ENCODE data around the gene IL1R1. TPM values are rescaled to one million over a fixed set of nuclear protein-coding genes. Genes with fewer than 3 reads are reported as not detected.

IL1R1 gene
- total RNA-seq, 1 experiment from 2014 or later = 0.39 TPM

DNA sequence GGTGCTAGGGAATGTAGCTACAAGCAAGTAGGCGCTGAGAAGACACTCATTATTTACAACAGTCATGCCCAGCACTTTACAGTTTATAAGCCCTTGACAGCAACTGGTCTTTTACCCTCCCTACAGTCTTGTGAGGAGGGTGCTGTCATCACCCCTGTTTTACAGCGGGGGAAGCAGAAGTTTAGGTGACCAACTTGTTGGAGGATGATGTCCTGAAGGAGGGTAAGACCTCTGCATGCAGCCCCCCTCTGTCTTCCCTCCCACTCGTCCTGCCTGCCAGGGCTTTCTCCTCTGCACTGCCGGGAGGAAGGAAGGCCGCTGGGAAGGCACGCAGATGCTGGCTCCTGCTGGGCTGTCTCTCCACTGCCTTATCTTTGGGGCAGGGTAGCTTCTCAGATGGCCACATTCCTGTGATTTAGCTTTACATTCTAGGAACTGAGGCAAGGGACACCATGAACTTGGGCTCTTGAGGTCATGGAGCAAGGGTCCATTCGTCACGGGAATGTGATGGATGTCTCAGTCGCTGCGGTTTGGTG is 972 bp downstream of the IL1R1 start:
- no CpG with 5 or more reads among the region's 10 CpGs for WGBS (ENCODE audit: extremely low coverage, insufficient read length, low lambda C conversion rate)
- H3K9me3 Mint-ChIP-seq = peaks cover 8 to 22% of the 10 kb centered on the region in 2 experiments
- no peak overlapping the region for H3K4me2 ChIP-seq (ENCODE audit: insufficient read depth, insufficient read length, low read length)
- DNase-seq = no peak
- H3T11ph ChIP-seq (ENCODE audit: low read length) = no peak overlapping the region
- no peaks in the 10 kb centered on the region for H3K4me1 ChIP-seq (ENCODE audit: insufficient read depth, low read length)
- no peak overlapping the region for H2BK15ac ChIP-seq (ENCODE audit: low read depth, low read length)
- no peak overlapping the region for H3K14ac ChIP-seq (ENCODE audit: insufficient read depth, low read length)
- peaks cover 0 to 10% (median 2%) of the 10 kb centered on the region in 3 experiments; a peak in 3 of 7 replicates for H3K36me3 Mint-ChIP-seq (ENCODE audit: insufficient read depth in 1 of 3, low read depth in 3 of 3)
- H3K27ac Mint-ChIP-seq = peak overlapping the region in 1 of 3 experiments; percentile 6; a peak in 1 of 7 replicates
- no peaks in the 10 kb centered on the region for H4K20me1 ChIP-seq (ENCODE audit: control insufficient read depth, insufficient read depth, insufficient read length)
- no peak overlapping the region for H4K8ac ChIP-seq (replicated peaks; ENCODE audit: insufficient read length, low read depth, low read length)
- H3K9me3 ChIP-seq (ENCODE audit: control insufficient read depth, low read depth, low read length) = no peaks in the 10 kb centered on the region
- peak overlapping the region; percentile 54 to 76 for H3K4me3 Mint-ChIP-seq
- H3K23ac ChIP-seq (ENCODE audit: insufficient read length, low read depth, low read length) = no peak overlapping the region
- no peak overlapping the region for H2BK5ac ChIP-seq (ENCODE audit: insufficient read length, low read length)
- no peak overlapping the region for H3K9ac ChIP-seq (ENCODE audit: extremely low read depth, insufficient read length, low read length)
- no peak overlapping the region for H3K18ac ChIP-seq (ENCODE audit: insufficient read length, low read depth, low read length)
- peaks cover 3% of the 10 kb centered on the region for H3K23me2 ChIP-seq (ENCODE audit: insufficient read length, low read depth, low read length, poor library complexity, severe bottlenecking)
- H2AFZ ChIP-seq (ENCODE audit: low read length) = no peak overlapping the region
- peaks cover 17 to 19% of the 10 kb centered on the region in 2 experiments for H3K4me1 Mint-ChIP-seq
- no peak overlapping the region for H3K4ac ChIP-seq (ENCODE audit: low read depth, low read length)
- TF ChIP-seq, protein P1, sequence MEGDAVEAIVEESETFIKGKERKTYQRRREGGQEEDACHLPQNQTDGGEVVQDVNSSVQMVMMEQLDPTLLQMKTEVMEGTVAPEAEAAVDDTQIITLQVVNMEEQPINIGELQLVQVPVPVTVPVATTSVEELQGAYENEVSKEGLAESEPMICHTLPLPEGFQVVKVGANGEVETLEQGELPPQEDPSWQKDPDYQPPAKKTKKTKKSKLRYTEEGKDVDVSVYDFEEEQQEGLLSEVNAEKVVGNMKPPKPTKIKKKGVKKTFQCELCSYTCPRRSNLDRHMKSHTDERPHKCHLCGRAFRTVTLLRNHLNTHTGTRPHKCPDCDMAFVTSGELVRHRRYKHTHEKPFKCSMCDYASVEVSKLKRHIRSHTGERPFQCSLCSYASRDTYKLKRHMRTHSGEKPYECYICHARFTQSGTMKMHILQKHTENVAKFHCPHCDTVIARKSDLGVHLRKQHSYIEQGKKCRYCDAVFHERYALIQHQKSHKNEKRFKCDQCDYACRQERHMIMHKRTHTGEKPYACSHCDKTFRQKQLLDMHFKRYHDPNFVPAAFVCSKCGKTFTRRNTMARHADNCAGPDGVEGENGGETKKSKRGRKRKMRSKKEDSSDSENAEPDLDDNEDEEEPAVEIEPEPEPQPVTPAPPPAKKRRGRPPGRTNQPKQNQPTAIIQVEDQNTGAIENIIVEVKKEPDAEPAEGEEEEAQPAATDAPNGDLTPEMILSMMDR (conservative IDR thresholded peaks at IDR 0.05) = no peak
- H3K56ac ChIP-seq (ENCODE audit: insufficient read length, low read depth, low read length) = no peak overlapping the region
- no peak overlapping the region for H2BK12ac ChIP-seq (ENCODE audit: insufficient read length, low read depth, low read length)
- H3K27me3 ChIP-seq (ENCODE audit: insufficient read depth, low read length) = peaks cover 6% of the 10 kb centered on the region; the same call in 1 of the 2 replicates
- H3K79me2 ChIP-seq (ENCODE audit: insufficient read depth, low read length) = no peaks in the 10 kb centered on the region
- H2AK5ac ChIP-seq (ENCODE audit: insufficient read length, low read length) = no peak overlapping the region
- no peak overlapping the region for H4K5ac ChIP-seq (ENCODE audit: insufficient read length, low read depth, low read length)
- no peak overlapping the region for H2BK120ac ChIP-seq (ENCODE audit: low read depth, low read length, poor library complexity, severe bottlenecking)
- H3K27ac ChIP-seq (ENCODE audit: insufficient read length, low read depth, low read length) = no peak overlapping the region
- no peak overlapping the region for H4K91ac ChIP-seq (ENCODE audit: insufficient read length, low read depth, low read length)
- H3K27me3 Mint-ChIP-seq (ENCODE audit: low read depth) = peaks cover 69% of the 10 kb centered on the region
- no peaks in the 10 kb centered on the region for H3K79me1 ChIP-seq (ENCODE audit: insufficient read depth, low read depth, low read length, poor library complexity, severe bottlenecking)
- no peak overlapping the region for H2BK20ac ChIP-seq (ENCODE audit: low read depth, low read length, poor library complexity, severe bottlenecking)
